Fibroblast of lung (primary cell): ENCODE measurements around the gene RPS6KA2. TPM values are rescaled to one million over a fixed set of nuclear protein-coding genes. Genes with fewer than 3 reads are reported as not detected.

Source experiments
- DNase-seq, 2 donors: peaks; one replicate each; pipeline versions ENCODE4 v3.0.0 to v3.0.0-alpha.2; 2010; ENCODE audit warnings: low read depth in 2 of 2
- H2AFZ ChIP-seq: 2 replicates; pipeline ENCODE4 v1.5.1; 2012; ENCODE audit warnings: low read length, control low read depth, inconsistent platforms
- H3K27ac ChIP-seq: 2 replicates; pipeline ENCODE4 v1.5.1; 2011; ENCODE audit warnings: low read length, control low read depth; ENCODE audit not compliant: insufficient read depth
- H3K27me3 ChIP-seq: 2 replicates; pipeline ENCODE4 v1.5.1; 2011; ENCODE audit warnings: mild to moderate bottlenecking, low read length; ENCODE audit not compliant: control insufficient read depth, insufficient read depth
- H3K36me3 ChIP-seq: 2 replicates; pipeline ENCODE4 v1.5.1; 2011; ENCODE audit warnings: low read length; ENCODE audit not compliant: control insufficient read depth, insufficient read depth
- H3K4me1 ChIP-seq: 2 replicates; pipeline ENCODE4 v1.5.1; 2011; ENCODE audit warnings: low read length; ENCODE audit not compliant: control insufficient read depth, insufficient read depth; ENCODE audit errors: extremely low read depth
- H3K4me2 ChIP-seq: 2 replicates; pipeline ENCODE4 v1.5.1; 2011; ENCODE audit warnings: low read length, control low read depth; ENCODE audit not compliant: insufficient read depth; ENCODE audit errors: extremely low read depth
- H3K4me3 ChIP-seq, 4 experiments: fragments of 200-600 bp in 1 of 4; sonication (generic) in 1 of 4; replicated peaks in 1 of 4; 2 replicates each; pipeline ENCODE4 v1.5.1; 2011 to 2016; ENCODE audit warnings: low read length in 4 of 4, low read depth in 3 of 4, mild to moderate bottlenecking in 3 of 4, control low read depth in 2 of 4, inconsistent platforms in 1 of 4, mixed read lengths in 1 of 4; ENCODE audit not compliant: insufficient read depth in 1 of 4; ENCODE audit errors: control extremely low read depth in 1 of 4
- H3K79me2 ChIP-seq: 2 replicates; pipeline ENCODE4 v1.5.1; 2012; ENCODE audit warnings: mild to moderate bottlenecking, low read length, inconsistent platforms; ENCODE audit not compliant: control insufficient read depth, insufficient read depth
- H3K9ac ChIP-seq: 2 replicates; pipeline ENCODE4 v1.5.1; 2011; ENCODE audit warnings: mild to moderate bottlenecking, low read length, control low read depth; ENCODE audit not compliant: insufficient read depth
- H3K9me3 ChIP-seq: 2 replicates; pipeline ENCODE4 v1.5.1; 2012; ENCODE audit warnings: low read depth, low read length; ENCODE audit not compliant: control insufficient read depth, insufficient read depth
- H4K20me1 ChIP-seq: 2 replicates; pipeline ENCODE4 v1.5.1; 2011; ENCODE audit warnings: low read length; ENCODE audit not compliant: control insufficient read depth, insufficient read depth; ENCODE audit errors: extremely low read depth
- EZH2 ChIP-seq: IDR thresholded peaks from 2 replicates; pipeline ENCODE4 v1.5.1; 2012; ENCODE audit warnings: low read length, control low read depth, mild to moderate bottlenecking; ENCODE audit errors: missing control alignments
- polyA plus RNA-seq, 2 donors: library from polyadenylated mRNA; depleted of rRNA in 1 of 2; stranded (reverse) in 1 of 2; unstranded in 1 of 2; fragments of >200 nt; gene quantifications; 2 replicates each; pipeline ENCODE4 v1.2.1, GENCODE V29; 2011 to 2012; ENCODE audit warnings: missing spikeins in 1 of 2
- total RNA-seq: library from RNA; depleted of rRNA; stranded (reverse); fragments of >200 nt; gene quantifications from 2 replicates; pipeline ENCODE4 v1.2.1, GENCODE V29; 2014
- TF ChIP-seq, protein P1 (sequence below), 2 donors: IDR thresholded peaks in 1 of 2; conservative IDR thresholded peaks in 1 of 2; 1 replicate in 1 of 2; 2 replicates in 1 of 2; pipeline ENCODE4 v1.5.1; 2011 to 2012; ENCODE audit warnings: low read length in 2 of 2, control low read depth in 1 of 2, inconsistent platforms in 1 of 2, low read depth in 1 of 2, mild to moderate bottlenecking in 1 of 2

Gene RPS6KA2
- total and polyA plus RNA-seq, 2 donors (not counting 1 experiment from before 2014, with no cell fraction given) = 66.8 to 116 TPM

DNA sequence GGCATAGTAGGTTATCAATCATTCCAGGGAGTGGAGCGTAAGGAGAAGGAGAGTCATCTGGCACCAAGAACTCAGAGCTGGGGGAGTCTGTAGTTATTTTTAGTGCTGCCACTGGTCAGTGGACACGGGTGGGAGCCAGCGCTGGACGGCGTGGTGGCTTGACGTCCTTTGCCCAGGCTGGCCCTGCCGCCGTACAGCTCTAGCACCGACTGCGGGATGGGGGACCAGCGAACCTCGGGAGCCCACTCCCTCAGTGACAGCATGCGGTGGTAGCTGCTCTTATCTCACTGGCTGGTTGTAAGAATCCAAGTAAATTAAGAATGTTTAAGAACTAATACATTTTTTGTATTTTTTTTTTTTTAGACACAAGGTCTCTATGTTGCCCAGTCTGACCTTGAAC lies 32.5 kb upstream of the RPS6KA2 start:
- Histone ChIP-seq H3K4me3 (no peak overlapping the region), H2AFZ (no peak overlapping the region), H4K20me1 (no peaks in the 10 kb centered on the region), H3K9ac (no peak overlapping the region), H3K9me3 (no peaks in the 10 kb centered on the region), H3K36me3 (no peaks in the 10 kb centered on the region), H3K27ac (no peak overlapping the region), H3K4me2 (no peak overlapping the region), H3K79me2 (no peaks in the 10 kb centered on the region), H3K4me1 (no peaks in the 10 kb centered on the region), H3K27me3 (peaks cover 4% of the 10 kb centered on the region)
- TF ChIP-seq EZH2 = no peak
- TF ChIP-seq, protein P1, sequence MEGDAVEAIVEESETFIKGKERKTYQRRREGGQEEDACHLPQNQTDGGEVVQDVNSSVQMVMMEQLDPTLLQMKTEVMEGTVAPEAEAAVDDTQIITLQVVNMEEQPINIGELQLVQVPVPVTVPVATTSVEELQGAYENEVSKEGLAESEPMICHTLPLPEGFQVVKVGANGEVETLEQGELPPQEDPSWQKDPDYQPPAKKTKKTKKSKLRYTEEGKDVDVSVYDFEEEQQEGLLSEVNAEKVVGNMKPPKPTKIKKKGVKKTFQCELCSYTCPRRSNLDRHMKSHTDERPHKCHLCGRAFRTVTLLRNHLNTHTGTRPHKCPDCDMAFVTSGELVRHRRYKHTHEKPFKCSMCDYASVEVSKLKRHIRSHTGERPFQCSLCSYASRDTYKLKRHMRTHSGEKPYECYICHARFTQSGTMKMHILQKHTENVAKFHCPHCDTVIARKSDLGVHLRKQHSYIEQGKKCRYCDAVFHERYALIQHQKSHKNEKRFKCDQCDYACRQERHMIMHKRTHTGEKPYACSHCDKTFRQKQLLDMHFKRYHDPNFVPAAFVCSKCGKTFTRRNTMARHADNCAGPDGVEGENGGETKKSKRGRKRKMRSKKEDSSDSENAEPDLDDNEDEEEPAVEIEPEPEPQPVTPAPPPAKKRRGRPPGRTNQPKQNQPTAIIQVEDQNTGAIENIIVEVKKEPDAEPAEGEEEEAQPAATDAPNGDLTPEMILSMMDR (conservative IDR thresholded peaks at IDR 0.05 in 1 of 2, IDR thresholded peaks at IDR 0.05 in 1 of 2; ENCODE audit: low read depth in 1 of 2, low read length in 2 of 2) = no peak
- DNase-seq = no peak

DNA sequence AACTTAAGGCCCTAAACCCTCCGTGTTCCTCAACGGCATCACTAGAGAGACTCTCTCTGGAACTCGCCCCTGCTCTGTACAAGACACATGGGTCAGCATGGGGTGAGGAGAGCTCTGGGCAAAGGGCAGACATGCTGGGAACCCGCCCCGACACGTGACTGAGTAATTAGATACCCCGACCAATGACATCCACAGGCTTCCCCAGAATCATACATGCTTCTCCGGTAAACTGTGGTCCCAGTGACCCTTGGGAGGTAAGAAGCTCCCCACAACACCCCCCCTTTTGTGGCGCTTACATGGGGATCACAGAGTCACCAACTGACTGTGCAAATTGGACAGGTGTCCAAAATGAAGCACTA lies 31.7 kb upstream of the RPS6KA2 start:
- TF ChIP-seq, protein P1 (conservative IDR thresholded peaks at IDR 0.05 in 1 of 2, IDR thresholded peaks at IDR 0.05 in 1 of 2; ENCODE audit: low read depth in 1 of 2, low read length in 2 of 2) = no peak
- TF ChIP-seq EZH2 = no peak
- Histone ChIP-seq H3K9me3 (no peaks in the 10 kb centered on the region), H2AFZ (no peak overlapping the region), H3K9ac (no peak overlapping the region), H3K27ac (no peak overlapping the region), H3K36me3 (no peaks in the 10 kb centered on the region), H3K27me3 (peaks cover 4% of the 10 kb centered on the region), H3K4me1 (no peaks in the 10 kb centered on the region), H3K4me3 (no peak overlapping the region), H4K20me1 (no peaks in the 10 kb centered on the region), H3K4me2 (no peak overlapping the region), H3K79me2 (no peaks in the 10 kb centered on the region)
- no peak for DNase-seq

DNA sequence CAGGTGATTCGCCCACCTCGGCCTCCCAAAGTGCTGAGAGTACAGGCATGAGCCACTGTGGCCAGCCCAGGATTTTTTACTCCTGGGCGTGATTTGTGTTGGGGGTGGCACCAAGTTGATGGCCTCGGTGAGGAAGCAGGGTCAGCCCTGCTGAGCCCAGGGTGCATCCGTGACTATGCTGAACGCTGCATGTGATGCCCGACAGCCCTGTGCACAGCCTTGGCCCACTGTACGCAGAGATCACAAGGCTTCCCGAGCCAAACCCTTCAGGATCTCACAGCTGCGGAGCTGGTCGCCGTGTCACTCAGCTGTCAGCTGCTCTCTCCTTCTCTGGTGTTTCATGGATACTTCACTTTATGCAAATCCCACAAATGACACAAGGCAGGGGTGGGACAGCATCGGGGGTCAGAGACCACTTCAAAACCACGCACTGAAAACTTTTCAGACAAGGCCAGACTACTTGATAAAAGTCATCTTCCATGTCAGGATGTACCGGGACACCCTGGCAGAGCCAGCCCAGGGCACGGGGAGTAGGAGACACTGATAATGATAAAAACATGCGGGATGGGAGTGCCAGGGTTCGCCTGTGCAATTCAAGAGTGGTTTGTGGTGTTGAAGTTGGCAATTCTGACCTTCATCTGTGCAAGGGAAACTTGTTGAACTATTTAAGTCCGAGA lies 31.2 kb upstream of the RPS6KA2 start:
- Histone ChIP-seq H3K27ac (no peak overlapping the region), H3K27me3 (peaks cover 4% of the 10 kb centered on the region), H3K9ac (no peak overlapping the region), H3K4me2 (no peak overlapping the region), H3K4me3 (no peak overlapping the region), H4K20me1 (no peaks in the 10 kb centered on the region), H3K79me2 (no peaks in the 10 kb centered on the region), H3K36me3 (no peaks in the 10 kb centered on the region), H3K9me3 (no peaks in the 10 kb centered on the region), H3K4me1 (no peaks in the 10 kb centered on the region), H2AFZ (no peak overlapping the region)
- TF ChIP-seq, protein P1 (conservative IDR thresholded peaks at IDR 0.05 in 1 of 2, IDR thresholded peaks at IDR 0.05 in 1 of 2; ENCODE audit: low read depth in 1 of 2, low read length in 2 of 2) = no peak
- TF ChIP-seq EZH2 = no peak
- no peak for DNase-seq
